CD4-positive, alpha-beta memory T cell (primary cell): ENCODE measurements around the gene VEGFA. TPM values are rescaled to one million over a fixed set of nuclear protein-coding genes. Genes with fewer than 3 reads are reported as not detected.

Source experiments
- CTCF ChIA-PET: fragments of 350-600 bp; sonication (Branson Sonifier 250); formaldehyde crosslinking; loops from one replicate; lab custom pipeline; 2021; ENCODE audit warnings: inconsistent platforms; ENCODE audit not compliant: partially characterized antibody; lab: Charles Lee
- POLR2A ChIA-PET: fragments of 350-600 bp; sonication (Branson Sonifier 250); formaldehyde crosslinking; loops from one replicate; lab custom pipeline; 2021; ENCODE audit not compliant: partially characterized antibody; lab: Charles Lee
- DNase-seq, 5 donors: peaks; one replicate each; pipeline versions ENCODE4 v3.0.0 to v3.0.0-alpha.2; 2020 to 2022; ENCODE audit warnings: mixed read lengths in 1 of 5
- H3K27ac ChIP-seq: one replicate; pipeline ENCODE4 v1.7.0; 2013; ENCODE audit warnings: low read depth, low read length
- H3K27me3 ChIP-seq: 2 replicates; pipeline ENCODE4 v1.7.0; 2013; ENCODE audit warnings: mild to moderate bottlenecking, low read length, moderate library complexity; ENCODE audit not compliant: insufficient read depth
- H3K36me3 ChIP-seq: 2 replicates; pipeline ENCODE4 v1.7.0; 2013; ENCODE audit warnings: mild to moderate bottlenecking, low read length, moderate library complexity; ENCODE audit not compliant: insufficient read depth
- H3K4me1 ChIP-seq: 2 replicates; pipeline ENCODE4 v1.7.0; 2013; ENCODE audit warnings: mild to moderate bottlenecking, low read length, moderate library complexity; ENCODE audit not compliant: insufficient read depth
- H3K4me3 ChIP-seq, 2 donors: one replicate each; pipeline ENCODE4 v1.7.0; 2013; ENCODE audit warnings: low read length in 2 of 2, mild to moderate bottlenecking in 1 of 2
- H3K9me3 ChIP-seq, 2 donors: one replicate each; pipeline ENCODE4 v1.7.0; 2013; ENCODE audit warnings: low read length in 2 of 2, control low read depth in 1 of 2; ENCODE audit not compliant: control insufficient read depth in 1 of 2
- H3K27ac Mint-ChIP-seq, 7 donors: one replicate each; pipeline ENCODE4 v1.8.0; 2020 to 2021; ENCODE audit warnings: mixed read lengths in 7 of 7, mild to moderate bottlenecking in 6 of 7, inconsistent platforms in 3 of 7, moderate library complexity in 3 of 7
- H3K27me3 Mint-ChIP-seq, 2 donors: one replicate each; pipeline ENCODE4 v1.8.0; 2020 to 2021; ENCODE audit warnings: mixed read lengths in 2 of 2
- H3K36me3 Mint-ChIP-seq, 2 donors: one replicate each; pipeline ENCODE4 v1.8.0; 2020 to 2021; ENCODE audit warnings: mixed read lengths in 2 of 2, inconsistent platforms in 1 of 2, mild to moderate bottlenecking in 1 of 2
- H3K4me1 Mint-ChIP-seq, 4 donors: one replicate each; pipeline ENCODE4 v1.8.0; 2020 to 2021; ENCODE audit warnings: mixed read lengths in 4 of 4, mild to moderate bottlenecking in 1 of 4
- H3K4me3 Mint-ChIP-seq, 8 donors: one replicate each; pipeline ENCODE4 v1.8.0; 2020 to 2021; ENCODE audit warnings: mixed read lengths in 8 of 8, mild to moderate bottlenecking in 7 of 8, moderate library complexity in 6 of 8, inconsistent platforms in 3 of 8
- H3K9me3 Mint-ChIP-seq, 8 donors: one replicate each; pipeline ENCODE4 v1.8.0; 2020 to 2021; ENCODE audit warnings: mixed read lengths in 8 of 8, mild to moderate bottlenecking in 5 of 8, inconsistent platforms in 3 of 8, moderate library complexity in 1 of 8
- intact Hi-C: fragments of 100-400 bp; cut with micrococcal nuclease; formaldehyde crosslinking; loops from one replicate; pipeline ENCODE4 v1.15.1; 2023
- polyA plus RNA-seq, 2 donors: library from polyadenylated mRNA; unstranded; fragments of 300-500 nt; fragmentation: Illumina TruSeq; gene quantifications; one replicate each; pipeline ENCODE4 v1.2.3, GENCODE V29; 2021
- total RNA-seq, 2 experiments: library from RNA; stranded (reverse); gene quantifications; one replicate each; pipeline ENCODE4 v1.2.3, GENCODE V29; 2021

VEGFA gene
- total and polyA plus RNA-seq, 4 experiments from 2014 or later: 0.29 to 1.1 TPM; not detected in 2

GRCh38 chr6:43746613-43747102, 23.4 kb upstream of the VEGFA start:
- H3K27ac ChIP-seq: no peak overlapping the region
- H3K36me3 Mint-ChIP-seq: no peaks in the 10 kb centered on the region
- H3K36me3 ChIP-seq: no peaks in the 10 kb centered on the region
- no peak overlapping the region for H3K4me3 ChIP-seq
- no peak for DNase-seq
- H3K27ac Mint-ChIP-seq: no peak overlapping the region
- ChIA-PET CTCF (interaction anchor here (1.2 to 4.6 kb wide), 2 partner anchors 22 to 28 kb away, joined by 3 to 22 read pairs; partner anchors contain the start of gene VEGFA), POLR2A (no interaction called here)
- no peaks in the 10 kb centered on the region for H3K9me3 ChIP-seq
- H3K4me1 Mint-ChIP-seq: no peaks in the 10 kb centered on the region
- H3K4me1 ChIP-seq: no peaks in the 10 kb centered on the region
- intact Hi-C loops: no loop called here
- peaks cover 0 to 2% (median 0%) of the 10 kb centered on the region in 8 donors for H3K9me3 Mint-ChIP-seq
- peaks cover 11 to 13% of the 10 kb centered on the region in 2 donors for H3K27me3 Mint-ChIP-seq
- H3K27me3 ChIP-seq: no peaks in the 10 kb centered on the region
- no peak overlapping the region for H3K4me3 Mint-ChIP-seq

- no peak for DNase-seq
- H3K27ac Mint-ChIP-seq: no peak overlapping the region
These were observed 22.2 kb upstream of the VEGFA start for GRCh38 chr6:43747784-43748183.

GRCh38 chr6:43748765-43749164, 21.2 kb upstream of the VEGFA start:
- CTCF ChIA-PET: no interaction called here
- no peak for DNase-seq
- no peaks in the 10 kb centered on the region for H3K4me1 ChIP-seq

More at GRCh38 chr6:43747784-43748183, 22.2 kb upstream of the VEGFA start:
- Mint-ChIP-seq H3K9me3 (peaks cover 0 to 2% (median 0%) of the 10 kb centered on the region in 8 donors), H3K4me1 (no peaks in the 10 kb centered on the region), H3K36me3 (no peaks in the 10 kb centered on the region), H3K4me3 (no peak overlapping the region), H3K27me3 (peaks cover 11 to 13% of the 10 kb centered on the region in 2 donors)
- Histone ChIP-seq H3K27ac (no peak overlapping the region), H3K27me3 (no peaks in the 10 kb centered on the region), H3K36me3 (no peaks in the 10 kb centered on the region), H3K4me3 (no peak overlapping the region), H3K9me3 (no peaks in the 10 kb centered on the region), H3K4me1 (no peaks in the 10 kb centered on the region)
- POLR2A ChIA-PET: no interaction called here
- intact Hi-C loops: no loop called here
- CTCF ChIA-PET: interaction anchor here (4.6 kb wide), 1 partner anchor 21 kb away, joined by 22 read pairs; the partner anchor contains the start of gene VEGFA

GRCh38 chr6:43749461-43749860, 20.6 kb upstream of the VEGFA start:
- Histone ChIP-seq H3K36me3 (no peaks in the 10 kb centered on the region), H3K9me3 (no peaks in the 10 kb centered on the region), H3K4me3 (no peak overlapping the region), H3K4me1 (no peaks in the 10 kb centered on the region), H3K27me3 (no peaks in the 10 kb centered on the region), H3K27ac (no peak overlapping the region)
- H3K4me3 Mint-ChIP-seq: no peak overlapping the region
- DNase-seq: no peak
- peaks cover 0 to 2% (median 0%) of the 10 kb centered on the region in 8 donors for H3K9me3 Mint-ChIP-seq
- peaks cover 11 to 13% of the 10 kb centered on the region in 2 donors for H3K27me3 Mint-ChIP-seq
- ChIA-PET POLR2A (no interaction called here), CTCF (no interaction called here)
- no peaks in the 10 kb centered on the region for H3K4me1 Mint-ChIP-seq
- H3K27ac Mint-ChIP-seq: no peak overlapping the region
- intact Hi-C loops: no loop called here
- no peaks in the 10 kb centered on the region for H3K36me3 Mint-ChIP-seq

More at GRCh38 chr6:43748765-43749164, 21.2 kb upstream of the VEGFA start:
- Histone ChIP-seq H3K27ac (no peak overlapping the region), H3K4me3 (no peak overlapping the region), H3K36me3 (no peaks in the 10 kb centered on the region), H3K9me3 (no peaks in the 10 kb centered on the region), H3K27me3 (no peaks in the 10 kb centered on the region)
- peaks cover 11 to 13% of the 10 kb centered on the region in 2 donors for H3K27me3 Mint-ChIP-seq
- H3K9me3 Mint-ChIP-seq: peaks cover 0 to 2% (median 0%) of the 10 kb centered on the region in 8 donors
- no peaks in the 10 kb centered on the region for H3K36me3 Mint-ChIP-seq
- no peaks in the 10 kb centered on the region for H3K4me1 Mint-ChIP-seq
- intact Hi-C loops: no loop called here
- POLR2A ChIA-PET: interaction anchor here (0.5 kb wide), 1 partner anchor 12 kb away, joined by 3 read pairs; no protein-coding TSS in a partner anchor
- no peak overlapping the region for H3K4me3 Mint-ChIP-seq
- H3K27ac Mint-ChIP-seq: no peak overlapping the region

DNA sequence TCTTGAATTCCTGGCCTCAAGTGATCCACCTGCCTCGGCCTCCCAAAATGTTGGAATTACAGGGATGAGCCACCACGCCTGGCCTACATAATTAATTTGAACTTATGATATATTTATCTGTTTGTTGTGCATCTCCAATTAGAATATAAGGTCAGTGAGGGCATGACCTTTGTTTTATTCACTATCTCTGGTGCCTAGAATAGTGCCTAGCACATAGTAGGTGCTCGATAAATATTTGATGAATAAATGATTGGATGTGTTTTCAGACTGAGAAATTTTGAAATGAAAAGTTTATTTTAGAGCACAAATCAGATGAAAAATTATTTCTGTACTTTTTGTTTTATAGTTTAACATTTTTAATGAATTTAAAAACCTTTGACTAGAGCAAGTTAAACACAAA, 19.4 kb upstream of the VEGFA start:
- H3K4me1 Mint-ChIP-seq: no peaks in the 10 kb centered on the region
- H3K9me3 ChIP-seq: no peaks in the 10 kb centered on the region
- DNase-seq: no peak
- H3K4me1 ChIP-seq: no peaks in the 10 kb centered on the region
- ChIA-PET CTCF (no interaction called here), POLR2A (no interaction called here)
- H3K36me3 Mint-ChIP-seq: no peaks in the 10 kb centered on the region
- H3K27ac Mint-ChIP-seq: no peak overlapping the region
- H3K9me3 Mint-ChIP-seq: peaks cover 0 to 2% (median 0%) of the 10 kb centered on the region in 8 donors
- H3K4me3 Mint-ChIP-seq: no peak overlapping the region
- intact Hi-C loops: no loop called here
- H3K4me3 ChIP-seq: no peak overlapping the region
- no peaks in the 10 kb centered on the region for H3K36me3 ChIP-seq
- no peaks in the 10 kb centered on the region for H3K27me3 ChIP-seq
- H3K27ac ChIP-seq: no peak overlapping the region
- peaks cover 10 to 11% of the 10 kb centered on the region in 2 donors for H3K27me3 Mint-ChIP-seq

- Mint-ChIP-seq H3K4me3 (no peak overlapping the region), H3K36me3 (no peaks in the 10 kb centered on the region), H3K27me3 (peaks cover 0 to 1% of the 10 kb centered on the region in 2 donors), H3K27ac (no peak overlapping the region), H3K4me1 (no peaks in the 10 kb centered on the region), H3K9me3 (no peaks in the 10 kb centered on the region)
- Histone ChIP-seq H3K36me3 (no peaks in the 10 kb centered on the region), H3K27ac (no peak overlapping the region), H3K4me3 (no peak overlapping the region), H3K27me3 (no peaks in the 10 kb centered on the region), H3K4me1 (no peaks in the 10 kb centered on the region), H3K9me3 (no peaks in the 10 kb centered on the region)
- DNase-seq: no peak
- ChIA-PET POLR2A (no interaction called here), CTCF (interaction anchor here (0.8 to 1.9 kb wide), 2 partner anchors 15 to 321 kb away, joined by 3 to 9 read pairs; no protein-coding TSS in a partner anchor)
- intact Hi-C loops: no loop called here
These were observed 16.3 kb upstream of the VEGFA start for GRCh38 chr6:43753570-43754183.

GRCh38 chr6:43757966-43758616, 11.9 kb upstream of the VEGFA start:
- no peaks in the 10 kb centered on the region for H3K36me3 ChIP-seq
- intact Hi-C loops: no loop called here
- CTCF ChIA-PET: interaction anchor here (0.9 to 1.1 kb wide), 3 partner anchors 11 to 92 kb away, joined by 4 to 7 read pairs (median 4); no protein-coding TSS in a partner anchor
- no peaks in the 10 kb centered on the region for H3K9me3 ChIP-seq
- Mint-ChIP-seq H3K27me3 (peaks cover 1 to 6% of the 10 kb centered on the region in 2 donors), H3K4me1 (no peaks in the 10 kb centered on the region), H3K4me3 (no peak overlapping the region), H3K36me3 (no peaks in the 10 kb centered on the region), H3K27ac (no peak overlapping the region), H3K9me3 (peaks cover 0 to 2% (median 0%) of the 10 kb centered on the region in 8 donors)
- DNase-seq: no peak
- POLR2A ChIA-PET: no interaction called here
- H3K4me1 ChIP-seq: no peaks in the 10 kb centered on the region
- no peak overlapping the region for H3K27ac ChIP-seq
- H3K4me3 ChIP-seq: no peak overlapping the region
- H3K27me3 ChIP-seq: no peaks in the 10 kb centered on the region
